Measurements from ENCODE around the gene SLC35G6.
"Not testable (repeated sequence)": the region's sequence is repeated elsewhere in the genome, so short reads cannot be mapped to it uniquely, and the experiment has no call there.

Gene SLC35G6

DNA sequence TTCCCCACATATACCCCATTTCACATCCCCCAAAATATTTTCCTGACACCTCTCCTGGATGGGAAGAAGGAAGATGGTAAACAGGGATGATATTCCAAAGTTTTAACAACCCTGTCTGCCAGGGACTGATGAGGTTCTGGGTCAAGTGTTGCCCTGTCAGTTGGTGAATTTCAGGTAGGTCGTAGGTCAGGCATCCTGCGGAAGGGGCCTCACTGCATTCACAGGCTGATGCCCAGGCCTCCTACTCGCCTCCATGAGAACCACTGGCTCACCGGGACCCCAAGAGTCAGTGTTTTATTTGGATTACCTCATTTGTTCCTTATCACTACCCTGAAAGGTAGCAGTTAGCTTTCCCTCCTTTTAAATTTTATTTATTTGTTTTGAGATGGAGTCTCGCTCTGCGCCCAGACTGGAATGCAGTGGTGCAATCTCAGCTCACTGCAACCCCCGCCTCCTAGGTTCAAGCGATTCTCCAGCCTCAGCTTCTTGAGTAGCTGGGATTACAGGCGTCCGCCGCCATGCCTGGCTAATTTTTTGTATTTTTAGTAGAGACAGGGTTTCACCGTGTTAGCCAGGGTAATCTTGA is 12.3 kb upstream of the SLC35G6 start:
- no peak overlapping the region for H3K9ac ChIP-seq (ENCODE audit: low read depth in 1 of 2, low read length in 2 of 2)
- H3K4me3 ChIP-seq (ENCODE audit: low read depth in 1 of 2, low read length in 2 of 2): no peak overlapping the region
- no peaks in the 10 kb centered on the region for H3K9me3 ChIP-seq (ENCODE audit: control insufficient read depth in 1 of 2, low read length in 2 of 2)
- H3K27me3 ChIP-seq (ENCODE audit: control insufficient read depth in 1 of 2, insufficient read depth in 2 of 2, low read length in 2 of 2): no peaks in the 10 kb centered on the region
- peaks cover 0 to 5% of the 10 kb centered on the region in 2 donors for H3K4me1 ChIP-seq (ENCODE audit: control insufficient read depth in 1 of 2, insufficient read depth in 2 of 2, low read length in 2 of 2)
- H3K27ac ChIP-seq (ENCODE audit: low read depth, low read length): no peak overlapping the region
- peaks cover 5% of the 10 kb centered on the region in 2 donors for H3K36me3 ChIP-seq (ENCODE audit: control insufficient read depth in 1 of 2, insufficient read depth in 2 of 2, low read length in 2 of 2)

DNA sequence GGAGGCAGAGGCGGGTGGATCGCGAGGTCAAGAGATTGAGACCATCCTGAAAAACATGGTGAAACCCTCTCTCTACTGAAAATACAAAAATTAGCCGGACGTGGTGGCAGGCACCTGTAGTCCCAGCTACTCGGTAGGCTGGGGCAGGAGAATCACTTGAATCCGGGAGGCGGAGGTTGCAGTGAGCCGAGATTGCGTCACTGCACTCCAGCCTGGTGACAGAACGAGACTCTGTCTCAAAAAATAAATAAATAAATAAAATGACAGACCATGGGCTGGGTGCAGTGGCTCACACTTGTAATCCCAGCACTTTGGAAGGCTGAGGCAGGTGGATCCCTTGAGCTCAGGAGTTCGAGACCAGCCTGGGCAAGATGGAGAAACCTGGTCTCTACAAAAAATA is 11.4 kb upstream of the SLC35G6 start:
- H3K36me3 ChIP-seq (ENCODE audit: control insufficient read depth in 1 of 2, insufficient read depth in 2 of 2, low read length in 2 of 2); H3K27me3 ChIP-seq (ENCODE audit: control insufficient read depth in 1 of 2, insufficient read depth in 2 of 2, low read length in 2 of 2); H3K4me1 ChIP-seq (ENCODE audit: control insufficient read depth in 1 of 2, insufficient read depth in 2 of 2, low read length in 2 of 2); H3K9me3 ChIP-seq (ENCODE audit: control insufficient read depth in 1 of 2, low read length in 2 of 2); H3K9ac ChIP-seq (ENCODE audit: low read depth in 1 of 2, low read length in 2 of 2); H3K27ac ChIP-seq (ENCODE audit: low read depth, low read length); H3K4me3 ChIP-seq (ENCODE audit: low read depth in 1 of 2, low read length in 2 of 2): not testable (repeated sequence)

DNA sequence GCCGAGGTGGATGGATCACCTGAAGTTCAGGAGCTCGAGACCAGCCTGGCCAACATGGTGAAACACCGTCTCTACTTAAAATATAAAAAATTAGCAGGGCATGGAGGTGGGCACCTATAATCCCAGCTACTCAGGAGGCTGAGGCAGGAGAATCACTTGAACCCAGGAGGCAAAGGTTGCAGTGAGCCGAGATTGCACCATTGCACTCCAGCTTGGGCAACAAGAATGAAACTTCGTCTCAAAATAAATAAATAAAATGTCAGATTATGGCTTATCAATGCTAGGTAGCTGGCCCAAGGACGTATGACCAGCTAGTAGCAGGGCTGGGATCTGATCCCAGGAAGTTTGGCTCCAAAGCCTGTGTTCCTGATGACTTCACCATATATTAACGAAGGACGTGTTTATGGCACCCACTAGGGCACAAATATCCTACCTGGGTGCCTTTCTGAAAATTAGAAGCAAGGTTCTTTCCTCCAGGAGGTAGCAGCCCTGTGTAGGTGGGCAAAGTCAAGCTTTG is 10.7 kb upstream of the SLC35G6 start:
- H3K27ac ChIP-seq (ENCODE audit: low read depth, low read length); H3K9ac ChIP-seq (ENCODE audit: low read depth in 1 of 2, low read length in 2 of 2); H3K9me3 ChIP-seq (ENCODE audit: control insufficient read depth in 1 of 2, low read length in 2 of 2); H3K4me1 ChIP-seq (ENCODE audit: control insufficient read depth in 1 of 2, insufficient read depth in 2 of 2, low read length in 2 of 2); H3K36me3 ChIP-seq (ENCODE audit: control insufficient read depth in 1 of 2, insufficient read depth in 2 of 2, low read length in 2 of 2); H3K4me3 ChIP-seq (ENCODE audit: low read depth in 1 of 2, low read length in 2 of 2); H3K27me3 ChIP-seq (ENCODE audit: control insufficient read depth in 1 of 2, insufficient read depth in 2 of 2, low read length in 2 of 2): not testable (repeated sequence)

DNA sequence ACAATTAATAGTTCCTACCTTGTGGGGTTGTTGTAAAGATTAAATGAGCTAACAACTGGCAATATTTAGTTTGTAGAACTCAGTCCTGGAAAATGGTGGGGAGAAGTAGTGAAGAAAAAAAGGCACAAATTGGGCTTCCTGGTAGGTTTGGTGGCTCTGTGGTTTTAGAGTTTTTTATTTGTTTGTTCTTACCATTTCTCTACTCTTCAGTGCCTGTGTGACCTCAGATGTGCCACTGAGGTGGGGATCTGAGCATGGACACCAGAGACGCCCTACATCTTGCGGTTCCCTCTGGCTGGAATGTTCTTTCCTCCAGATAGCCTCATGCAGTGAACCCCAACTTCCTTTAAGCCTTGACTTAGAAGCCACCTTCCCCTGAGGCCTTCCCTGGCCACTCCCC is 9.5 kb upstream of the SLC35G6 start:
- H3K9me3 ChIP-seq (ENCODE audit: control insufficient read depth in 1 of 2, low read length in 2 of 2): no peaks in the 10 kb centered on the region
- no peak overlapping the region for H3K4me3 ChIP-seq (ENCODE audit: low read depth in 1 of 2, low read length in 2 of 2)
- no peak overlapping the region for H3K27ac ChIP-seq (ENCODE audit: low read depth, low read length)
- no peak overlapping the region for H3K9ac ChIP-seq (ENCODE audit: low read depth in 1 of 2, low read length in 2 of 2)
- H3K27me3 ChIP-seq (ENCODE audit: control insufficient read depth in 1 of 2, insufficient read depth in 2 of 2, low read length in 2 of 2): no peaks in the 10 kb centered on the region
- peaks cover 2 to 16% of the 10 kb centered on the region in 2 donors for H3K4me1 ChIP-seq (ENCODE audit: control insufficient read depth in 1 of 2, insufficient read depth in 2 of 2, low read length in 2 of 2)
- H3K36me3 ChIP-seq (ENCODE audit: control insufficient read depth in 1 of 2, insufficient read depth in 2 of 2, low read length in 2 of 2): peaks cover 0 to 3% of the 10 kb centered on the region in 2 donors

DNA sequence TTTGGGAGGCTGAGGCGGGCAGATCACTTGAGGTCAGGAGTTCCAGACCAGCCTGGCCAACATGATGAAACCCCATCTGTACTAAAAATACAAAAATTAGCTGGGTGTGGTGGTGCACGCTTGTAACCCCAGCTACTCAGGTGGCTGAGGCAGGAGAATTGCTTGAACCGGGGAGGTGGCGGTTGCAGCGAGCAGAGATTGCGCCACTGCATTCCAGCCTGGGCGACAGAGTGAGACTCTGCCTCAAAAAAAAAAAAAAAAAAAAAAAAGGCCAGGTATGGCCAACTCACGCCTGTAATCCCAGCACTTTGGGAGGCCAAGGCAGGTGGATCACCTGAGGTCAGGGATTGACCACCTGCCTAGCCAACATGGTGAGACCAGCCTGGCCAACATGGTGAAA is 6.5 kb upstream of the SLC35G6 start:
- H3K27me3 ChIP-seq (ENCODE audit: control insufficient read depth in 1 of 2, insufficient read depth in 2 of 2, low read length in 2 of 2); H3K9me3 ChIP-seq (ENCODE audit: control insufficient read depth in 1 of 2, low read length in 2 of 2); H3K9ac ChIP-seq (ENCODE audit: low read depth in 1 of 2, low read length in 2 of 2); H3K4me3 ChIP-seq (ENCODE audit: low read depth in 1 of 2, low read length in 2 of 2); H3K36me3 ChIP-seq (ENCODE audit: control insufficient read depth in 1 of 2, insufficient read depth in 2 of 2, low read length in 2 of 2); H3K27ac ChIP-seq (ENCODE audit: low read depth, low read length): not testable (repeated sequence)
- peaks cover 25 to 36% of the 10 kb centered on the region in 2 donors for H3K4me1 ChIP-seq (ENCODE audit: control insufficient read depth in 1 of 2, insufficient read depth in 2 of 2, low read length in 2 of 2)

DNA sequence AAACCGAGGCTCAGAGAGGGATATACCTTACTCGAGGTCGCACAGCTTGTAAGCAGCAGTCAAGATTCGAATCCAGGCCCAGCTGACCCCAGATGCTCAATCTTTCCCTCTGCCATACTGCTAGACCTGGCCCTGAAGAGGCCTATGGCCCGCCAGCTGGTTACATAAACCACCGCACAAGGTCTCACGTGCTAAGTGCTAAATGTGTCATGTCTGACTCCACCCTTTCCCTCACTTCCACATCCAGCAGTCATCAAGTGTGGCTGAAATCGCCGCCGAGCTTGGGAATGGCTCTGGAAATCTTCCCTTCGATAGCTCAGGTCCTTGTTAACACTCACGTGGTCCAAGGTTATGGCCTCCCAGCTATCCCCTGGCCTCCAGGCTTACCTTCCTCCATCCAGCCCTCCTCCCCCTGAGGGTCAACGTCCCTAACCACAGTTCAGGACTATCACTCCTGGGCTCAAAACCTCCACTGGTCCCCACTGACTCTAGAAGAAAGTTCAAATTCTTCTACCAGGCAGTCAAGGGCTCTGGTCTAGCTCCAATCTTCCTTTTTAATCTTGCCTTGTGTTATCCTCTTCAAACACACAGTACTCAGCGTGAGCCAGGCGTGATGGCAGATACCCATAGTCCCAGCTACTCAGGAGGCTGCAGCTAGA is 5.4 kb upstream of the SLC35G6 start:
- H3K36me3 ChIP-seq (ENCODE audit: control insufficient read depth in 1 of 2, insufficient read depth in 2 of 2, low read length in 2 of 2): no peaks in the 10 kb centered on the region
- no peaks in the 10 kb centered on the region for H3K27me3 ChIP-seq (ENCODE audit: control insufficient read depth in 1 of 2, insufficient read depth in 2 of 2, low read length in 2 of 2)
- H3K4me1 ChIP-seq (ENCODE audit: control insufficient read depth in 1 of 2, insufficient read depth in 2 of 2, low read length in 2 of 2): peaks cover 31 to 37% of the 10 kb centered on the region in 2 donors
- H3K9ac ChIP-seq (ENCODE audit: low read depth in 1 of 2, low read length in 2 of 2): no peak overlapping the region
- H3K27ac ChIP-seq (ENCODE audit: low read depth, low read length): peak overlapping the region; percentile 13
- no peaks in the 10 kb centered on the region for H3K9me3 ChIP-seq (ENCODE audit: control insufficient read depth in 1 of 2, low read length in 2 of 2)
- no peak overlapping the region for H3K4me3 ChIP-seq (ENCODE audit: low read depth in 1 of 2, low read length in 2 of 2)

DNA sequence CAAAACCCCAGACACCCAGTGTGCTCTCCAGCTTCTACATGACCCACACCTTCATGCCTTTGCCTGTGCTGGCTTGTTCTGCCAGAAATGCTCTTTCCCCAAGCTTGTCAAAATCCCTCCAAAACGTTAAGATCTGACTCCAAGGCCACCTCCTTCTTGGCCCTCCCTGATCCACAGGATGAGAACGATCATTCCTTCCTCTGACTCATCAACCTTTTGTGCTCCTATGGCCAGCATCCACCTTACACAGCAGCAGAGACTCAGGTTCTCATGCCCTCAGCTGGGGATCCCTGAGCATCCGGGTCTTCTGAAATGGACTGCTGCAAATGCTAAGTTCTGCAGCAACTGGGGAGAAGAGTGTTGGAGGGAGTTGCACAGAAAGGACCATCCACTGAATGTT is 4.8 kb upstream of the SLC35G6 start:
- H3K9ac ChIP-seq (ENCODE audit: low read depth in 1 of 2, low read length in 2 of 2): no peak overlapping the region
- H3K4me1 ChIP-seq (ENCODE audit: control insufficient read depth in 1 of 2, insufficient read depth in 2 of 2, low read length in 2 of 2): peaks cover 31 to 36% of the 10 kb centered on the region in 2 donors
- no peaks in the 10 kb centered on the region for H3K9me3 ChIP-seq (ENCODE audit: control insufficient read depth in 1 of 2, low read length in 2 of 2)
- no peak overlapping the region for H3K27ac ChIP-seq (ENCODE audit: low read depth, low read length)
- H3K36me3 ChIP-seq (ENCODE audit: control insufficient read depth in 1 of 2, insufficient read depth in 2 of 2, low read length in 2 of 2): no peaks in the 10 kb centered on the region
- no peaks in the 10 kb centered on the region for H3K27me3 ChIP-seq (ENCODE audit: control insufficient read depth in 1 of 2, insufficient read depth in 2 of 2, low read length in 2 of 2)
- no peak overlapping the region for H3K4me3 ChIP-seq (ENCODE audit: low read depth in 1 of 2, low read length in 2 of 2)

DNA sequence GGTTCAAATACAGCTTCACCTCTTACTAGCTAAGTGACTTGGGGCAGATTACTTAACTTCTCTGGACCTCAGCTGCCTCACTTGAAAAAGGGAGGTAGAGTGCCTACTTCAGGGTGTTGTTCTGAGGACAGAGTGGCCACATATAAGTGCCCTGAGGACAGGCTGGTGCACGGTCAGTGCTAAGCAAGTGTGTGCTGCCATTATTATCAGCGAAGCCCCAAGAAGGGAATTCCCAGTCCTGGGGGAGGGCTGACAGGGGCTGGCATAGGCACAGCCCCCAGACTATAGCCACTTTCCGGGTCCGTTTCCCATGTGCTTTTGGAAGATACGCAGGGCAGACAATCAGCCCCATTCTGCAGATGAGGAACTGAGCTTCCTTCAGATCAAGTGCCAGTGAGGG is 4.3 kb upstream of the SLC35G6 start:
- Histone ChIP-seq H3K9ac (ENCODE audit: low read depth in 1 of 2, low read length in 2 of 2) (peak overlapping the region in 1 of 2 donors; percentile 81), H3K4me1 (ENCODE audit: control insufficient read depth in 1 of 2, insufficient read depth in 2 of 2, low read length in 2 of 2) (peaks cover 31 to 36% of the 10 kb centered on the region in 2 donors), H3K27ac (ENCODE audit: low read depth, low read length) (peak overlapping the region; percentile 70)

DNA sequence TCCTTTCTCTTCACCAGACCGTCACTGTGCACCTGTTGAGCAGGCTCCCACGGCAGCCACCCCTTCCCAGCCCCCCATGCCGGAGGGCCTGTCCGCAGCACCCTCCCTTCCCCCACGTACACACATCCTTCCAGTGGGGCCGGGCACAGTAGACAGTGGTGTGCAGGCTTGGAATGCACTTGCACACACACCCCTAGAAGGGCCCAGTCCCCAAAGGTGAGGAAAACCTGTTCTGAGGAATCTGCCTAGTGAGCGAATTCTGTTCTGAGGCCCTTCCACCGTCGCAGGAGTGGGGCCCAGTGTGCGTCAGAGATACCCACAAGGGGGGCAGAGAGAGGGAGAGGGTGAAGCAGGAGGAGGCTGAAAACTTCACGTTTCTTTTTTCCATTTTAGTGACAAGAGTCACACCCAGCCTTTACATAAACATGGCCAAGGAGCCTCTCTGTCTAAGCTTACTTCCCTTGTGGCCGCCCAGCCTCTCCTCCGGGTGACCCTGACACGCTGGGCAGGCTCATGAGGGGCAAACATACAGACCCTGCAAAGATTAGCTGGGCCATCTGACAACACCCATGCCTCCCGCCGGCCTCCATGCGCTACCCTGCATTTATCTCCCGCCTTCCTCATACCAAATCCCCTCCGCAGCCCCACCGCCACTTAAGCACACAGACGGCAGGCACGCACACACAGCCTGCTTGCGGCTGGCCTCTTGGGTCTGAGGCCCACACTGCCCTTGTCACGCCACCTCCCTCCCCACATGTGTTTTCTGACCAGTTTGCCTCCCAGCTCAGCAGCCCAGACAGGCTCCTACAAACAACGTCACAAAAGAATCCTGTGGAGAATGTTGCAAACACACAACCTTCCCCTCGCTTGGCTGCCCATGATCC is 3.6 kb upstream of the SLC35G6 start:
- Histone ChIP-seq H3K9ac (ENCODE audit: low read depth in 1 of 2, low read length in 2 of 2) (peak overlapping the region; percentile 81), H3K4me3 (ENCODE audit: low read depth in 1 of 2, low read length in 2 of 2) (peak overlapping the region; percentile 79 to 81), H3K27me3 (ENCODE audit: control insufficient read depth in 1 of 2, insufficient read depth in 2 of 2, low read length in 2 of 2) (no peaks in the 10 kb centered on the region), H3K4me1 (ENCODE audit: control insufficient read depth in 1 of 2, insufficient read depth in 2 of 2, low read length in 2 of 2) (peaks cover 33 to 36% of the 10 kb centered on the region in 2 donors), H3K9me3 (ENCODE audit: control insufficient read depth in 1 of 2, low read length in 2 of 2) (no peaks in the 10 kb centered on the region), H3K36me3 (ENCODE audit: control insufficient read depth in 1 of 2, insufficient read depth in 2 of 2, low read length in 2 of 2) (no peaks in the 10 kb centered on the region), H3K27ac (ENCODE audit: low read depth, low read length) (peak overlapping the region; percentile 70)

More for the DNA sequence above, 4.3 kb upstream of the SLC35G6 start:
- no peaks in the 10 kb centered on the region for H3K36me3 ChIP-seq (ENCODE audit: control insufficient read depth in 1 of 2, insufficient read depth in 2 of 2, low read length in 2 of 2)
- H3K4me3 ChIP-seq (ENCODE audit: low read depth in 1 of 2, low read length in 2 of 2): peak overlapping the region; percentile 79 to 81
- H3K9me3 ChIP-seq (ENCODE audit: control insufficient read depth in 1 of 2, low read length in 2 of 2): no peaks in the 10 kb centered on the region
- H3K27me3 ChIP-seq (ENCODE audit: control insufficient read depth in 1 of 2, insufficient read depth in 2 of 2, low read length in 2 of 2): no peaks in the 10 kb centered on the region
